ENCODE measurements around the gene SLC43A2.

The SLC43A2 gene

GRCh38 chr17:1643293-1643998 lies 14.8 kb upstream of the SLC43A2 start:
- DNase-seq: peak; percentile 44

- no peak for DNase-seq
Observed at GRCh38 chr17:1641065-1641403, 12.4 kb upstream of the SLC43A2 start.

- no peak for DNase-seq
Observed at GRCh38 chr17:1640329-1641064, 11.9 kb upstream of the SLC43A2 start.

- DNase-seq: no peak
Observed at GRCh38 chr17:1639549-1640180, 11.0 kb upstream of the SLC43A2 start.

- no peak for DNase-seq
Observed at GRCh38 chr17:1638624-1639300, 10.1 kb upstream of the SLC43A2 start.

GRCh38 chr17:1638171-1638590 lies 9.5 kb upstream of the SLC43A2 start:
- DNase-seq: no peak

- no peak for DNase-seq
Observed at GRCh38 chr17:1636732-1637285, 8.2 kb upstream of the SLC43A2 start.

GRCh38 chr17:1635675-1636465 lies 7.2 kb upstream of the SLC43A2 start:
- DNase-seq: no peak

- DNase-seq: no peak
Observed at GRCh38 chr17:1634841-1635650, 6.4 kb upstream of the SLC43A2 start.

- DNase-seq: no peak
Observed at GRCh38 chr17:1630662-1631061, 2.0 kb upstream of the SLC43A2 start.

GRCh38 chr17:1629504-1630310 lies 1.1 kb upstream of the SLC43A2 start:
- peak; percentile 50 for DNase-seq

- peak; percentile 78 for DNase-seq
Observed at GRCh38 chr17:1628856-1629503, 346 bp upstream of the SLC43A2 start.

GRCh38 chr17:1627182-1627981 lies 1.3 kb downstream of the SLC43A2 start:
- DNase-seq: no peak

- DNase-seq: no peak
Observed at GRCh38 chr17:1626333-1626732, 2.3 kb downstream of the SLC43A2 start.

- no peak for DNase-seq
Observed at GRCh38 chr17:1625581-1625980, 3.1 kb downstream of the SLC43A2 start.

- DNase-seq: no peak
Observed at GRCh38 chr17:1625053-1625452, 3.6 kb downstream of the SLC43A2 start.

- no peak for DNase-seq
Observed at GRCh38 chr17:1624650-1625049, 4.0 kb downstream of the SLC43A2 start.

- DNase-seq: no peak
Observed at GRCh38 chr17:1623057-1623630, 5.5 kb downstream of the SLC43A2 start.

Data from activated CD4-positive, alpha-beta T cell treated with anti-CD3 and anti-CD28 coated beads for 1 hour (primary cell).